HG02870 (cell line): ENCODE measurements around the gene PSEN1.

Source experiments
- ATAC-seq: cut with Tn5 transposase; IDR thresholded peaks from one replicate; pipeline ENCODE4 v1.9.1; 2021; ENCODE audit warnings: mild to moderate bottlenecking, moderate library complexity; ENCODE audit not compliant: unreplicated experiment

Gene PSEN1

DNA sequence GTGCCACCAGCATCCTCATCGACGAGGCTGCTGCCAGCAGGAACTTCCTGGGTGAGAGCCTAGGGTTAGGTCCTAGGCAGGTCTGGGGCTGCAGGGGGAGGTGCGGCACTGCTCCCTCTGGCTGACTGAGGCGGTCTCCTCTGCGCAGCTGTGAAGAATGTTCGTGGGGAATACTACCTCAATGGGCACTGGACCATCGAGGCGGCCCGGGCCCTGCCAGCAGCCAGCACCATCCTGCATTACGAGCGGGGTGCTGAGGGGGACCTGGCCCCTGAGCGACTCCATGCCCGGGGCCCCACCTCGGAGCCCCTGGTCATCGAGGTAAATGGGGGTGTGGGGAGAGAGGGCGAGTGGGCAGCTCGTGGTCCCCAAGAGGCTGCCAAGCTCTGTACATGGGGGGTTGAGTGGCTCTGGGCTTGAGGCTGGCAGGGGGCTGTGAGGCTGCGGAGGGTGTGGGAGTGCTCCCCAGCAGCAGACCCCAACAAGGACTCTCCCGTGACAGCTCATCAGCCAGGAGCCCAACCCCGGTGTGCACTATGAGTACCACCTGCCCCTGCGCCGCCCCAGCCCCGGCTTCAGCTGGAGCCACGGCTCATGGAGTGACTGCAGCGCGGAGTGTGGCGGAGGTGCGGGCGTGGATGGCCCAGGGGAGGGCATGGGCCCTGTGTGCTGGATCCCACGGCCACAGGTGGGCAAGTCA is 115.4 kb downstream of the PSEN1 start:
- ATAC-seq: no peak

DNA sequence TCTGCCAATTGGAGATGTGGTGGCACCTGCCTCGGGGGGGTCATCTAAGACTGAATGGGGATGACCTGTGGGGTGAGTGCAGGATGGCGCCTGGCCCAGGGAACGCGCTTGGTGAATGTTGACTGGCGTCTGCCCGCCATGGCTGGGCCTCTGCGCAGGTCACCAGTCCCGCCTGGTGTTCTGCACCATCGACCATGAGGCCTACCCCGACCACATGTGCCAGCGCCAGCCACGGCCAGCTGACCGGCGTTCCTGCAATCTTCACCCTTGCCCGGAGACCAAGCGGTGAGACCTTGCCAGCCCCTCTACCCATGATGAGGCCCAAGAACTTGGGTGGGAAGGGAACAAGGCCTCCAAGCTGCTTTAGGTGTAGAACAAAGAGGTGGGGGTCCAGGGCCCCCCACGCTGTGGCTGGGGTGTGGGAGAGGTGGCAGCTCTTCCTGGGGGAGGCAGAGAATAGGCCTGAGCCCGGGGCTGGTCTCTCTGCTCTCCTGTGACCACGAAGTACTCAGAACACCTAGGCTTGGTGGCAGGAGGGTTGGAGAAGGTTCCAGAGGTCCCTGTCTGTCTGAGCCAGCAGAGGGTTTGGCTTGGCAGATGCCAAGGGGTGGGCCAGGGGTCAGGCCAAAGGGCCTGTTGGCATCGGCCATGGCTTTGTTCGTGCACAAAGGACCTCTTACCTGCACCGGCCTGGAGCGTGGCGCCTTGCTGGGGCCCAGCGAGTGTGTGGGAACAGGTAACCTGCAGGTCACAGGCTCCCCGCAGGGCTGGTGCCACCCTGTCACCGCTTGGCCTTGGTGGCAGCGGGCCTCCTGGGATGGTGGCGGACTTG is 116.4 kb downstream of the PSEN1 start:
- no peak for ATAC-seq

DNA sequence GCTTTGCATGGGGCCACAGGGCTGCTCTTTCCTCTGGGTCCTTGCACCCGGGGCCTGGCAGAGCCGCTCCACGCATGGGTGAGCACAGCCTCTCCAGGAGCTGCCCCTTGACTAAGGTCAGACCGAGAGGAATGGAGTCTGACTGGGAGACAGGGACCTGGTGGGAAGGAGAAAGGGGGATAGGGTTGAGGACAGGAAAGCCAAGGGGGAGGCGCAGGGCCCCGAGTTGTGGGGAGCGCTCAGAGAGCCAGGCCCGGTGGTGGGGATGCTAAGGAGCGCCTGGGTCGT is 117.0 kb downstream of the PSEN1 start:
- ATAC-seq: no peak

GRCh38 chr14:73253721-73254120 is 117.4 kb downstream of the PSEN1 start:
- ATAC-seq: no peak

GRCh38 chr14:73254247-73255004 is 118.1 kb downstream of the PSEN1 start:
- ATAC-seq: no peak

GRCh38 chr14:73255005-73255400 is 118.7 kb downstream of the PSEN1 start:
- no peak for ATAC-seq

DNA sequence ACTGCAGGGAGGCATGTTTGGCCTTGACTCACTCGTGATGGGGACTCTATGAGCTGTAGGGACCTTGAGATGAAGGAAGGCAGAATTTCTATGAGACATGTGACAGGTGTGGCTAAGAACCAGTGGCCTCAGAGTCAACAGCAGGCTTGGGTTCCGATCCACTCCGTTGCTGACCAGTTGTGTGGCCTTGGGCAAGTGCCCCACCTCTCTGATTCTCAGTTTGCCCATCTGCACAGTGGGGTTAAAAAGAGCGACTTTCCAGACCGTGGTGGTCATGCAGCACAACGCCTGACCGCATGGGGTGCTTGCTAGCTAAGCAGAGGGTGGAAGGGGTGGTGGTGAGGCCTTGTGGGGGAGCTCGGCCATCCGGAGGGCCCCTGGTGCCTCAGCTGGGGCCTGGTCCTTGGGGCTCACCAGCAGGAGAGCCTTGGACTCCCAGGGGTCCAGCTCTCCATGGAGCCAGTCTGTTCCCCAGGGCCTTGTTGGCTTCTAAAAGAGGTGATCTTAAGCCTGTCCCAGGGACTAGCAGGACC is 119.5 kb downstream of the PSEN1 start:
- no peak for ATAC-seq

- ATAC-seq: no peak
Observed at GRCh38 chr14:73258076-73258475, 121.8 kb downstream of the PSEN1 start.

DNA sequence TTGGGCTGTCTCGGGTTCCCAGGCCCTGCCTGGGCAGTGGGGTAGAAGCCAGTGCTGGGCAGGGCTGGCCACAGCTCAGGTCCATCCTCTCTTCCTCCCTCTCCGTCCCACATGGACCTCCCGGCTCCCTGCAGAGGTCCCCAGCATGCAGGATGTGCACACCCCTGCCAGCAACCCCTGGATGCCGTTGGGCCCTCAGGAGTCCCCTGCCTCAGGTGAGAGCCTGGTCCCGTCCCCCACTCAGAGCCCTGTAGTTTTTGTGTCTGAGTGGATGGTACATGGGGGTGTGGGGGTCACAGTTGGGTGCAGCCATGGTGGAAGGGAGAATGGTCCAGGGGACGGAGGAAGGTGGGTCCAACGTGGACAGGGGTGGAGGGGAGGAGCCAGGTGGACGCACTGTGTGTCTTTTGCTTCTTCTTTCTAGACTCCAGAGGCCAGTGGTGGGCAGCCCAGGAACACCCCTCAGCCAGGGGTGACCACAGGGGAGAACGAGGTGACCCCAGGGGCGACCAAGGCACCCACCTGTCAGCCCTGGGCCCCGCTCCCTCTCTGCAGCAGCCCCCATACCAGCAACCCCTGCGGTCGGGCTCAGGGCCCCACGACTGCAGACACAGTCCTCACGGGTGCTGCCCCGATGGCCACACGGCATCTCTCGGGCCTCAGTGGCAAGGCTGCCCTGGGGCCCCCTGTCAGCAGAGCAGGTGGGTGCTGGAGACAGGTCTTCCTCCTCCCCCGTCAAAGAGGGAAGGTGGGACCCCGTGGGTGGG is 122.7 kb downstream of the PSEN1 start:
- ATAC-seq: no peak

DNA sequence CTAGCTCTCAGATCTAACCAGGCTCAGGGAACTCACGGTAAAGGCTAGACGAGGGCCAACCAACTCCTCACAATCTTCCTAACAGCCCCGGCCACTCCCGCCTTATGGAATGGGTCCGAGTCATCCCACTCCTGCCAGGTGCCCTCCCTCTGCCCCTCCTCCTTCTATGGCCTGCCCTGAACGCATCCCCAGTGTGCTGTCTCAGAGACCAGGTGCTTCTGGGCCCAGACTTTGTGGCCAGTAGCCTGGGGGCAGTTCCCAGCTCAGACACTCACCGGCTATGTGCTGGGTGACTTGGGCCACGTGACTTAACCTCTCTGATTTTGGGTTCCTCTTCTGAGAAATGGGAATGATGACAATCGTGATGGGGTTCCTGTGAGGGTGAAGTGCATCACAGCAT is 123.5 kb downstream of the PSEN1 start:
- no peak for ATAC-seq

DNA sequence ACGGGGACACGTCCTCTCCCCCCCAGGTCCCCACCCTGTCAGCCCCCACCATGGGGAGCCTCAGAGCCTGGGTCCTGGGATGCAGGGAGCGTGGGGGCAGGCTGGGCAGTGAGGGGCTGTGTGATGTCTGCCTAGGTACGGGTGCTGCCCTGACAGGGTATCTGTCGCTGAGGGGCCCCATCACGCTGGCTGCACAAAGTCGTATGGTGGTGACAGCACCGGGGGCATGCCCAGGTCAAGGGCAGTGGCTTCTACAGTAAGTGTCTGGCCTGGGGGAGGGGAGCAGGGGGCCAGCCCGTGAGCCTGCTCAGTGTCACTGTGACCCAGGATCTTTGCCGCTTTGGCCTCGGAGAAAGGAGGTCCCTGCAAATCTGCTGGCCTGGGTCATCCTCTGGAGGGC is 124.3 kb downstream of the PSEN1 start:
- no peak for ATAC-seq

GRCh38 chr14:73261075-73261474 is 124.8 kb downstream of the PSEN1 start:
- no peak for ATAC-seq

DNA sequence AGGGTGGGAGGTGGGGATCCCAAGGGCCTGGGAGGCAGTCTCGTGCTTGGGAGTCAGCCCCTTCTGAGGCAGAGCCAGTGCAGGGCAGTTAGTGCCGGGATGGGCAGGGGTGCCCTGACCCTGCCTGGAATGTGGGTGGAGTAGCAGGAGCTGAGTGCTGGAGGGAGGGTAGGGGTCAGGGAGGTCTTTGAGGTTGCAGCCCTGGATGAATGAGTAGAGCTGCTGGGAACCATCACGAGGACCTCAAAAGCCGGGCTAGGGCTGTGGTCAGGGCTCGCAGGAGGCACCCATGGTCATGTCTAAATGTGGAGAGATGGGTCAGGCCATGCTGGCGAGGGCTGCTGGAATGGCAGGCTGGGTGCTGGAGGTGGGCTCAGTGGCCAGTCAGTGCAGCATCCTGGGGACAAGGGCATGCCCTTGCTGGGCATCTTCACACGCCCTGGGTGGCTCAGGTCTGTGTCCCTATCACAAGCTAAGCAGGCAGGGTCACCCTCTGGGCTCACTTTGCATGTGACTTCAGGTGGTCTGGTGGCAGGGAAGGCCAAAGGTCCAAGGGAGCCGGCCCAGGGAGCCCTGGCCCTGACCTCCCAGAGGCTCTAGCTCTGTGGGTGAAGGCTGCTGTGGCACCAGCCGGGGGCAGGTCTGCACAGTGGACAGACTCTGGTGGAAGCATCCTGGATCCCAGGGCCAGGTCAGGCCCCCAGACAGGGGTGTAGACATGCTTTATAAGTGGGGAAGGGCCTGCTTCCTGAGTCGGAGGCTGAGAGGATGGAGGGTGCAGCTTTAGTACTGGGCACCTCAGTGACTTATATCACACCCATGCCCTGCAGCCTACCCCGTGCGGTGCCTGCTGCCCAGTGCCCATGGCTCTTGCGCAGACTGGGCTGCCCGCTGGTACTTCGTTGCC is 125.5 kb downstream of the PSEN1 start:
- no peak for ATAC-seq

DNA sequence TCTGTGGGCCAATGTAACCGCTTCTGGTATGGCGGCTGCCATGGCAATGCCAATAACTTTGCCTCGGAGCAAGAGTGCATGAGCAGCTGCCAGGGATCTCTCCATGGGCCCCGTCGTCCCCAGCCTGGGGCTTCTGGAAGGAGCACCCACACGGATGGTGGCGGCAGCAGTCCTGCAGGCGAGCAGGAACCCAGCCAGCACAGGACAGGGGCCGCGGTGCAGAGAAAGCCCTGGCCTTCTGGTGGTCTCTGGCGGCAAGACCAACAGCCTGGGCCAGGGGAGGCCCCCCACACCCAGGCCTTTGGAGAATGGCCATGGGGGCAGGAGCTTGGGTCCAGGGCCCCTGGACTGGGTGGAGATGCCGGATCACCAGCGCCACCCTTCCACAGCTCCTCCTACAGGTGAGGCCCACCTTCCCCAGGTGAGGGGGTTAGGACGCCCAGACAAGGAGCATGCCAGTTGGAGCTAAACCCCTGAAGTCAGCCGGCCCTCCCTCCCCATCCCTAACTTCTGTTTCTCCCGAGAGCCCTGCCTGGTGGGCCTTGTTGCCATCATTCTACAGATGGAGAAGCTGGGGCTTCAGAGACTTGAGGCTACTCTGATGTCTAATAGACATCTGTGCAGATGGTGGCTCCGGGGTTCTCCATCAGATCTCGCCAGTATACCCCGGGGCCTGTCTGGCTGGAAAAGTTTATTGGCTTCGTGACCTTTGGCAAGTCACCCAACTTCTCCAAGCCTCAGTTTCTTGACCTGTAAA is 126.3 kb downstream of the PSEN1 start:
- no peak for ATAC-seq

DNA sequence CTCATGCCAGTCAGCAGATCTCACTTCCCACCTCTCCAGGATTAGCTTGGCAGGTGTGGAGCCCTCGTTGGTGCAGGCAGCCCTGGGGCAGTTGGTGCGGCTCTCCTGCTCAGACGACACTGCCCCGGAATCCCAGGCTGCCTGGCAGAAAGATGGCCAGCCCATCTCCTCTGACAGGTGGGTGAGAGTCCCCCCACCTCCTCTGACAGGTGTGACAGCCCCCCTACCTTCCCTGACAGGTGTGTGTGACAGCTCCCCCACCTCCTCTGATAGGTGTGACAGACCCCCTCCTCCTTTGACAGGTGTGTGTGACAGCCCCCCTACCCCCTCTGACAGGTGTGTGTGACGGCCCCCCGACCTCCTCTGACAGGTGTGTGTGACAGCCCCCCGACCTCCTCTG is 127.3 kb downstream of the PSEN1 start:
- ATAC-seq: no peak

- ATAC-seq: no peak
Observed at GRCh38 chr14:73264080-73264884, 128.0 kb downstream of the PSEN1 start.

DNA sequence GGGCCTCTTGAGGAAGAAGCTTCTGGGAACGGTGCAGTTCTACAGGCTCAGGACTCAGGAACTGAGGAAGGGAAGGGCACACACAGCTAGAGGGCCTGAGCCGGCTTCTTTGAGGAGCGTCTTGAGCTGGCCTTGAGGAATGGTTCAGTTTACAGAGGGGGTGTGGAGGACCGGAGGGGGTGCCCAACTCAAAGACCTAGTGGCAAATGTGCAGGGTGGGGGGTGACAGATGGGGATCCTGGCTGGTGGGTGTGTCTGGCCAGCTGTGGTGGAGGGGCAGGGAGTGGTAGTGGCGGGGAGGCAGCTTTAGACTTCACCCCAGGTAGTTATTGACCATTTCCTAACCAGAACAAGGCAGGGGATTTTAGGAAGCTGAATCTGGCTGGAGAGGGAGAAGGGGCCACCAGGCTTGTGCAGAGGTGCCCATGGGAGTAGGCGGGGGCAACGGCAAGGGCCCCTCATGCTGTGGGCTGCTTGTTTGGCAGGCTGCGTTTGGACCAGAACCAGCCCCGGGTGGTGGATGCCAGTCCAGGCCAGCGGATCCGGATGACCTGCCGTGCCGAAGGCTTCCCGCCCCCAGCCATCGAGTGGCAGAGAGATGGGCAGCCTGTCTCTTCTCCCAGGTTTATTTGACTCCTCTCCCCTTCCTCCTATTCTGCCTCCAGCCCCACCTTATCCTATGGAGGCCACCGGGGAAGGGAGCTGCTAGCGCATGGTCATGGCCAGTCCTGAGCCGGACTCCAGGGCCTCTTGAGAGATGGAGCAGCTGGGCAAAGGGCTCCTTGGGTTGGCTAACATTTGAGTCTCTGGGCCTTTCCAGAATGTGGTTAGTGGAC is 128.8 kb downstream of the PSEN1 start:
- ATAC-seq: no peak

GRCh38 chr14:73265721-73266046 is 129.4 kb downstream of the PSEN1 start:
- ATAC-seq: no peak
